ENCODE measurements around the gene BMPR1A. TPM values are rescaled to one million over a fixed set of nuclear protein-coding genes. Genes with fewer than 3 reads are reported as not detected.
A peak's percentile ranks its signal among the peaks of the same experiment; 100 is the strongest.

BMPR1A gene
- total and polyA plus RNA-seq, 2 donors from 2014 or later: 7.9 to 37.4 TPM

- Histone ChIP-seq H3K27ac (ENCODE audit: low read depth in 2 of 2, low read length in 2 of 2) (no peak overlapping the region), H3K4me3 (ENCODE audit: low read length in 3 of 3) (no peak overlapping the region), H3K36me3 (ENCODE audit: control insufficient read depth in 2 of 3, insufficient read depth in 3 of 3, low read length in 3 of 3) (no peaks in the 10 kb centered on the region), H3K9me3 (ENCODE audit: control insufficient read depth in 2 of 3, insufficient read depth in 1 of 3, low read length in 3 of 3) (no peaks in the 10 kb centered on the region), H3K9ac (ENCODE audit: low read length in 3 of 3) (no peak overlapping the region), H3K27me3 (ENCODE audit: control insufficient read depth, insufficient read depth, low read length) (no peaks in the 10 kb centered on the region), H3K4me1 (ENCODE audit: control insufficient read depth in 2 of 3, insufficient read depth in 2 of 3, low read depth in 1 of 3, low read length in 3 of 3) (peaks cover 0 to 24% (median 6%) of the 10 kb centered on the region in 3 donors)
- intact Hi-C loops (cut with DNase I): no loop called here
- FAIRE-seq: no peak
- TF ChIP-seq, protein P1, sequence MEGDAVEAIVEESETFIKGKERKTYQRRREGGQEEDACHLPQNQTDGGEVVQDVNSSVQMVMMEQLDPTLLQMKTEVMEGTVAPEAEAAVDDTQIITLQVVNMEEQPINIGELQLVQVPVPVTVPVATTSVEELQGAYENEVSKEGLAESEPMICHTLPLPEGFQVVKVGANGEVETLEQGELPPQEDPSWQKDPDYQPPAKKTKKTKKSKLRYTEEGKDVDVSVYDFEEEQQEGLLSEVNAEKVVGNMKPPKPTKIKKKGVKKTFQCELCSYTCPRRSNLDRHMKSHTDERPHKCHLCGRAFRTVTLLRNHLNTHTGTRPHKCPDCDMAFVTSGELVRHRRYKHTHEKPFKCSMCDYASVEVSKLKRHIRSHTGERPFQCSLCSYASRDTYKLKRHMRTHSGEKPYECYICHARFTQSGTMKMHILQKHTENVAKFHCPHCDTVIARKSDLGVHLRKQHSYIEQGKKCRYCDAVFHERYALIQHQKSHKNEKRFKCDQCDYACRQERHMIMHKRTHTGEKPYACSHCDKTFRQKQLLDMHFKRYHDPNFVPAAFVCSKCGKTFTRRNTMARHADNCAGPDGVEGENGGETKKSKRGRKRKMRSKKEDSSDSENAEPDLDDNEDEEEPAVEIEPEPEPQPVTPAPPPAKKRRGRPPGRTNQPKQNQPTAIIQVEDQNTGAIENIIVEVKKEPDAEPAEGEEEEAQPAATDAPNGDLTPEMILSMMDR (IDR thresholded peaks at IDR 0.05; ENCODE audit: borderline replicate concordance, extremely low read depth, insufficient read depth): peak; percentile 83
- peak in 3 of 5 donors; percentile 70 to 76 (median 71) for DNase-seq
These were observed 203.8 kb downstream of the BMPR1A start for GRCh38 chr10:86960003-86960862.

DNA sequence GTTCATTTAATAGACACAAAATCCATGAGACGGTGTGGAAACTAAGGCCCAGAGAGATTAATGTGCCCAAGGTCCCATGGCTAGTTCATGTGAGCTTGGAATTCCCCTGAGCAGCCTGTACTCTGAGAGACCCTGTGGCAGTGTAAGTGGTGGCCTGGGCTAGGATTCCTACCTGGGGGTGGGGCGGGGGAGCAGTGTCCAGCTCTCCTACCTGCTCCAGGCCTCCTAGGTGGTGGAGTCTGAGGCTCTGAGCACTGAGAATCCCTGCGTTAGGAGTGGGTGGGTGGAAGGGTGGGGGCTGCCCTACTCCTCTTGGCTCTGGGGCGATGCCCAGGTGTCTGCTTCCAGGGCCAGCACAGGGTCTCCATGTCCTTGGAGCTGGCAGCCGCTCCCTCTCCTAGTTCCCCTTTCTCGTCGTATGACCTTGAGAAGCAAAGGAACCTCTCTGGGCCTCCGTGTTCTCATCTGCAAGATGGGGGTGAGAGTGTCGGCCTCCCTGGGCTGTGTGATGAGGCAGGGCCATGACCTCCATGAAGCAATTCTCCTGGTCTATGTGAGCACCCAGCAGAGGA lies 204.5 kb downstream of the BMPR1A start:
- H3K9me3 ChIP-seq (ENCODE audit: control insufficient read depth in 2 of 3, insufficient read depth in 1 of 3, low read length in 3 of 3): no peaks in the 10 kb centered on the region
- H3K27me3 ChIP-seq (ENCODE audit: control insufficient read depth, insufficient read depth, low read length): no peaks in the 10 kb centered on the region
- intact Hi-C loops (cut with DNase I): no loop called here
- TF ChIP-seq, protein P1 (IDR thresholded peaks at IDR 0.05; ENCODE audit: borderline replicate concordance, extremely low read depth, insufficient read depth): no peak
- no peak overlapping the region for H3K9ac ChIP-seq (ENCODE audit: low read length in 3 of 3)
- peaks cover 0 to 18% (median 3%) of the 10 kb centered on the region in 3 donors for H3K4me1 ChIP-seq (ENCODE audit: control insufficient read depth in 2 of 3, insufficient read depth in 2 of 3, low read depth in 1 of 3, low read length in 3 of 3)
- peak in 2 of 5 donors; percentile 40 to 48 for DNase-seq
- FAIRE-seq: no peak
- no peak overlapping the region for H3K27ac ChIP-seq (ENCODE audit: low read depth in 2 of 2, low read length in 2 of 2)
- no peaks in the 10 kb centered on the region for H3K36me3 ChIP-seq (ENCODE audit: control insufficient read depth in 2 of 3, insufficient read depth in 3 of 3, low read length in 3 of 3)
- H3K4me3 ChIP-seq (ENCODE audit: low read length in 3 of 3): no peak overlapping the region

DNA sequence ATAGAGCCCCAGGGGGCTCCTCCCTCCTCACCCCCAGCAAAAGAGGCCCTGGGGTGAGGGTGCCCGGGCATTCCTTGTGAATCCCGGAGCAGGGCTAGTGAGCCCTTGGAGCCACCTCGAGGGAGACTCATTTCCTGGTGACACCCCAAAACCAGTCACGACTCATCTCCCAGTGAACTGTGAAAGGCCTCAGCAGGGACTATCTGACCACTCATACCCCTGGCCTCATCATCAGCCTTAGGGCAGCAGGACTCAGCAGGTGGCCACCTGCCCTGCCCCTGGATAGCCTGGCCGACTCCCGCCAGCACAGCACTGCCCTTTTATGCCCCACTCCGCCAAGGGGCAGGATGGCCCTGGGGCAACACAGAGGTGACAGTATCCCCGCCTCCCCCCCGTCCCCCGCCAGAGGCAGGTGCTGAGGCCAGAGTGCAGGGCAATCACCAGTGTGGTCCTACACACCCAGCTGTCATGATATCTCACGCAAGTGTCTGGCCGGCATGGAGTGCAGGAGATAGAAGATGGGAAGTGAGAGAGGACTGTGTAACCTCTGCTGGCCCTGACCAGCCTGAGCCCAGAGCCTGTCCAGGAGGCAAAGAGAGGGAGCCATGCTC lies 205.2 kb downstream of the BMPR1A start:
- Histone ChIP-seq H3K9me3 (ENCODE audit: control insufficient read depth in 2 of 3, insufficient read depth in 1 of 3, low read length in 3 of 3) (no peaks in the 10 kb centered on the region), H3K36me3 (ENCODE audit: control insufficient read depth in 2 of 3, insufficient read depth in 3 of 3, low read length in 3 of 3) (no peaks in the 10 kb centered on the region), H3K4me1 (ENCODE audit: control insufficient read depth in 2 of 3, insufficient read depth in 2 of 3, low read depth in 1 of 3, low read length in 3 of 3) (peaks cover 0 to 20% (median 8%) of the 10 kb centered on the region in 3 donors), H3K27me3 (ENCODE audit: control insufficient read depth, insufficient read depth, low read length) (no peaks in the 10 kb centered on the region), H3K27ac (ENCODE audit: low read depth in 2 of 2, low read length in 2 of 2) (no peak overlapping the region), H3K9ac (ENCODE audit: low read length in 3 of 3) (no peak overlapping the region), H3K4me3 (ENCODE audit: low read length in 3 of 3) (no peak overlapping the region)
- intact Hi-C loops (cut with DNase I): no loop called here
- DNase-seq (peak in 2 of 5 donors; percentile 41 to 59), FAIRE-seq (no peak)
- TF ChIP-seq, protein P1 (IDR thresholded peaks at IDR 0.05; ENCODE audit: borderline replicate concordance, extremely low read depth, insufficient read depth): no peak
